Pancreas (tissue), 10 donors: ENCODE measurements around the gene FHOD3. TPM values are rescaled to one million over a fixed set of nuclear protein-coding genes. Genes with fewer than 3 reads are reported as not detected.

Source experiments
- ATAC-seq, 4 donors: fragments of 200-7000 bp; cut with Tn5 transposase; one replicate each; pipeline versions ENCODE4 v1.8.0 to v1.9.1; 2020; ENCODE audit warnings: mild to moderate bottlenecking in 4 of 4, moderate library complexity in 4 of 4
- DNase-seq, 6 donors: peaks; one replicate each; pipeline ENCODE4 v3.0.0-alpha.2; 2020
- FAIRE-seq: peaks from 2 replicates; lab custom pipeline; 2012; peaks lifted over from hg19 to GRCh38; lab: Jason Lieb, UNC
- H3K27ac ChIP-seq, 4 donors: fragments of 200-600 bp; sonication (generic); 1 replicate in 3 of 4; 2 replicates in 1 of 4; pipeline versions ENCODE4 v1.5.0 to v1.8.0; 2020
- H3K27me3 ChIP-seq, 4 donors: fragments of 200-600 bp; one replicate each; pipeline ENCODE4 v1.8.0; 2021
- H3K36me3 ChIP-seq, 3 donors: fragments of 200-600 bp; sonication (generic) in 1 of 3; one replicate each; pipeline versions ENCODE4 v1.5.0 to v1.8.0; 2020 to 2021
- H3K4me1 ChIP-seq, 3 donors: fragments of 200-600 bp; one replicate each; pipeline ENCODE4 v1.8.0; 2021
- H3K4me3 ChIP-seq, 4 donors: fragments of 200-600 bp; sonication (generic) in 2 of 4; one replicate each; pipeline versions ENCODE4 v1.5.0 to v1.8.0; 2020 to 2021
- H3K9me3 ChIP-seq, 4 donors: fragments of 200-600 bp; one replicate each; pipeline ENCODE4 v1.8.0; 2021
- CTCF ChIP-seq, 4 donors: fragments of 200-600 bp; sonication (generic) in 3 of 4; IDR thresholded peaks; one replicate each; pipeline versions ENCODE4 v1.5.0 to v1.8.0; 2021; ENCODE audit warnings: antibody characterized with exemption in 4 of 4
- WGBS, 2 donors: extraction: QIAGEN DNeasy Blood & Tissue Kit; methylation state at CpG; one replicate each; pipeline ENCODE4 v1.1.7; 2013; 5-methylcytosine and 5-hydroxymethylcytosine counted together
- intact Hi-C, 3 donors: fragments of 100-400 bp; cut with DNase I; formaldehyde crosslinking; loops; one replicate each; pipeline versions ENCODE4 v1.11.1 to v1.14.2; 2022
- polyA plus RNA-seq, 2 donors: library from polyadenylated mRNA; stranded (reverse); fragments of 200-250 nt; gene quantifications; one replicate each; pipeline ENCODE4 v1.2.3, GENCODE V29; 2013
- total RNA-seq, 6 donors: library from RNA; stranded (reverse); fragmentation: NEBNext Ultra II Directional in 4 of 6; extraction: Animal tissue kit (Norgen Biotek cat#: 25700) in 4 of 6; gene quantifications; one replicate each; pipeline versions ENCODE4 v1.2.1 to v1.2.4, GENCODE V29; 2021 to 2023
- donor health status: healthy with polysubstance abuse.
- donor health status: DM: no; HTN: no; CAD: no; lungs with moderate emphysema.
- donor health status: DM: no; HTN: no; CAD: no.
- donor health status: control.
- donor health status: control.
- donor health status: Bipolar disorder and iron deficiency.
- donor health status: DM: yes; HTN: yes; CAD: no.
- donor health status: DM: no; HTN: no; CAD: no.
- donor health status: DM: no; HTN: no; CAD: no.
- donor health status: DM: yes; HTN: yes; CAD: no.

FHOD3 gene
- total and polyA plus RNA-seq, 8 donors = 0.25 to 4.3 (median 1.2) TPM

- 54 to 58% methylated on average over 9 of the region's 9 CpGs for WGBS, 2 donors
- Histone ChIP-seq H3K36me3 (no peaks in the 10 kb centered on the region), H3K4me3 (no peak overlapping the region), H3K4me1 (no peaks in the 10 kb centered on the region), H3K27ac (peak overlapping the region in 3 of 4 donors; percentile 1 to 62 (median 48)), H3K27me3 (no peaks in the 10 kb centered on the region), H3K9me3 (no peaks in the 10 kb centered on the region)
- peak; percentile 78 for FAIRE-seq
- TF ChIP-seq CTCF (IDR thresholded peaks at IDR 0.05) = no peak
- no peak for DNase-seq
- intact Hi-C loops = no loop called here
- ATAC-seq = peak; percentile 75 to 86 (median 81)
Measured at GRCh38 chr18:36441426-36442240, 144.1 kb downstream of the FHOD3 start.

GRCh38 chr18:36442717-36443116, 145.2 kb downstream of the FHOD3 start:
- TF ChIP-seq CTCF (IDR thresholded peaks at IDR 0.05) = no peak
- H3K27me3 ChIP-seq = no peaks in the 10 kb centered on the region
- no peaks in the 10 kb centered on the region for H3K9me3 ChIP-seq
- H3K36me3 ChIP-seq = no peaks in the 10 kb centered on the region
- H3K4me1 ChIP-seq = no peaks in the 10 kb centered on the region
- intact Hi-C loops = no loop called here
- FAIRE-seq (no peak), ATAC-seq (no peak), DNase-seq (no peak)
- no peak overlapping the region for H3K27ac ChIP-seq
- WGBS, 2 donors = 88 to 94% methylated on average over 3 of the region's 3 CpGs
- no peak overlapping the region for H3K4me3 ChIP-seq

- no peaks in the 10 kb centered on the region for H3K27me3 ChIP-seq
- TF ChIP-seq CTCF (IDR thresholded peaks at IDR 0.05) = no peak
- FAIRE-seq = no peak
- no peaks in the 10 kb centered on the region for H3K9me3 ChIP-seq
- WGBS, 2 donors = 76 to 86% methylated on average over 11 of the region's 11 CpGs
- no peaks in the 10 kb centered on the region for H3K36me3 ChIP-seq
- H3K4me3 ChIP-seq = no peak overlapping the region
- intact Hi-C loops = no loop called here
- no peak for DNase-seq
- no peak for ATAC-seq
- no peaks in the 10 kb centered on the region for H3K4me1 ChIP-seq
- no peak overlapping the region for H3K27ac ChIP-seq
Measured at GRCh38 chr18:36446059-36446458, 148.5 kb downstream of the FHOD3 start.

GRCh38 chr18:36448384-36449290, 151.1 kb downstream of the FHOD3 start:
- no peaks in the 10 kb centered on the region for H3K36me3 ChIP-seq
- H3K4me3 ChIP-seq = no peak overlapping the region
- TF ChIP-seq CTCF (IDR thresholded peaks at IDR 0.05) = no peak
- no peaks in the 10 kb centered on the region for H3K9me3 ChIP-seq
- intact Hi-C loops = no loop called here
- 85 to 93% methylated on average over 3 of the region's 3 CpGs for WGBS, 2 donors
- DNase-seq (no peak), ATAC-seq (no peak), FAIRE-seq (no peak)
- no peaks in the 10 kb centered on the region for H3K27me3 ChIP-seq
- H3K27ac ChIP-seq = no peak overlapping the region
- no peaks in the 10 kb centered on the region for H3K4me1 ChIP-seq
